Measurements from ENCODE around the gene MUC5AC.

MUC5AC gene

GRCh38 chr11:1116104-1116503 is 41.6 kb upstream of the MUC5AC start:
- no peak for DNase-seq (ENCODE audit: low read depth in 1 of 2, low spot score in 1 of 2)
- no peak for TF ChIP-seq JUND (IDR thresholded peaks at IDR 0.05; ENCODE audit: low read depth)
- in situ Hi-C loops (cut with HindIII; ENCODE audit: low pct_unique_long_range_greater_than_20kb, low sequenced_read_pairs) = no loop called here

DNA sequence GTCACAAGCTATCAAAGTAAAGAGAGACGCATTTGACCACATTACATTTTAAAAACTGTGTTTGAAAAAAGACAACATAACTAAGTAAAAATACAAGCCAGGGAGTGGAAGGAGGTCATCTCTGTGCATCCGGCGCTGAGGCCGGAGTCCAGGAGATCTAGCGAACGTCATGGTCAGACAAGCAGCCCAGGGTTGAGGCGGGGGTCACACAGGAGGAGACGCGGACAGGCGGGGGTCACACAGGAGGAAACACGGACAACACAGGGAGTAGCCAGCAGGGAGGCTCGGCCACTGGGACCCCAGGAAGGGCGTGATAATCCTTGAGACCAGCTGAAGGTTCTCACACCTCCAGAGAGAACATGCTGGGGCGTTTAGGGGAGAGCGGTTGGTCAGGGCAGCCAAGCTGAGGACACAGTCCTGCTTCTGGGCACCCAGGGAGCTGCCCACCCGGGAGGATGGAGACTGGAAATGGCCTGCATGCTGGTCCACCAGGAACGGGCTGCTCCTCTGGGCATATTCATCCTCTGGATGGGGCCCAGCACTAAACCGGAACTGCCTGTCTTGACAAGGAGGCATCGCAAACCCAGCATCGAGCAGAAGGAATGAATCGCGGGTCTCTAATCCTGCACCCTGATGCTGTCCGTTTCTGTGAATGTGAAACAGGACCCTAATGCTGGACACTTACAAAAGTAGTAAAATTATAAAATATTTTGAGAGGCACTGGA is 40.9 kb upstream of the MUC5AC start:
- TF ChIP-seq JUND (IDR thresholded peaks at IDR 0.05; ENCODE audit: low read depth) = no peak
- DNase-seq (ENCODE audit: low read depth in 1 of 2, low spot score in 1 of 2) = no peak
- in situ Hi-C loops (cut with HindIII; ENCODE audit: low pct_unique_long_range_greater_than_20kb, low sequenced_read_pairs) = no loop called here

- no peak for DNase-seq (ENCODE audit: low read depth in 1 of 2, low spot score in 1 of 2)
- no peak for TF ChIP-seq JUND (IDR thresholded peaks at IDR 0.05; ENCODE audit: low read depth)
- in situ Hi-C loops (cut with HindIII; ENCODE audit: low pct_unique_long_range_greater_than_20kb, low sequenced_read_pairs) = no loop called here
These were observed 39.8 kb upstream of the MUC5AC start for GRCh38 chr11:1117992-1118391.

GRCh38 chr11:1118755-1119603 is 38.8 kb upstream of the MUC5AC start:
- in situ Hi-C loops (cut with HindIII; ENCODE audit: low pct_unique_long_range_greater_than_20kb, low sequenced_read_pairs) = no loop called here
- no peak for TF ChIP-seq JUND (IDR thresholded peaks at IDR 0.05; ENCODE audit: low read depth)
- no peak for DNase-seq (ENCODE audit: low read depth in 1 of 2, low spot score in 1 of 2)

- in situ Hi-C loops (cut with HindIII; ENCODE audit: low pct_unique_long_range_greater_than_20kb, low sequenced_read_pairs) = no loop called here
- DNase-seq (ENCODE audit: low read depth in 1 of 2, low spot score in 1 of 2) = no peak
- TF ChIP-seq JUND (IDR thresholded peaks at IDR 0.05; ENCODE audit: low read depth) = no peak
These were observed 38.1 kb upstream of the MUC5AC start for GRCh38 chr11:1119604-1120146.

- TF ChIP-seq JUND (IDR thresholded peaks at IDR 0.05; ENCODE audit: low read depth) = no peak
- in situ Hi-C loops (cut with HindIII; ENCODE audit: low pct_unique_long_range_greater_than_20kb, low sequenced_read_pairs) = no loop called here
- DNase-seq (ENCODE audit: low read depth in 1 of 2, low spot score in 1 of 2) = no peak
These were observed 37.0 kb upstream of the MUC5AC start for GRCh38 chr11:1120532-1121330.

DNA sequence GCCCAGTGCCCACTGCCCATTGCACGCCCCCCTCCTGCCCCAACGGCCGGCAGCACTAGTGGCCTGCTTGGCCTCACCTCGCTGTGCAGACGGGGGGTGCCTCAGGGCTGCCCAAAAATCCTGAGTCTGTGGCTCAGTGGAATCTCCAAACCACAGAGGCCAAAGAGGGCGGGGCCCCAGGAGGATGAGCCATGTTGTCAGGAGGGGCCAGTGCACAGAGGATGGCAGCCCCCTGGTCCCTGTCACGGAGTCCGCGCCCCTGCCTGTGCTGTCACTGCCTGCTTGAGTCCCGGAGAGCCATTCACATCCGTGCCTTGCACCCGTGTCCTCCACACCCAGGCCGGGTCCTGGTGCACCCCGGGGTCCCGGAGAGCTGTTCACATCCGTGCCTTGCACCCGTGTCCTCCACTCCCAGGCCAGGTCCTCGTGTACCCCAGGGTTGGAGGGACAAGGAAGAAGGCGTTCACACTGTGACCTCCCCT is 36.4 kb upstream of the MUC5AC start:
- no peak for TF ChIP-seq JUND (IDR thresholded peaks at IDR 0.05; ENCODE audit: low read depth)
- in situ Hi-C loops (cut with HindIII; ENCODE audit: low pct_unique_long_range_greater_than_20kb, low sequenced_read_pairs) = no loop called here
- no peak for DNase-seq (ENCODE audit: low read depth in 1 of 2, low spot score in 1 of 2)

- no peak for TF ChIP-seq JUND (IDR thresholded peaks at IDR 0.05; ENCODE audit: low read depth)
- in situ Hi-C loops (cut with HindIII; ENCODE audit: low pct_unique_long_range_greater_than_20kb, low sequenced_read_pairs) = no loop called here
- DNase-seq (ENCODE audit: low read depth in 1 of 2, low spot score in 1 of 2) = no peak
These were observed 35.7 kb upstream of the MUC5AC start for GRCh38 chr11:1121813-1122663.

- in situ Hi-C loops (cut with HindIII; ENCODE audit: low pct_unique_long_range_greater_than_20kb, low sequenced_read_pairs) = no loop called here
- no peak for DNase-seq (ENCODE audit: low read depth in 1 of 2, low spot score in 1 of 2)
These were observed 35.1 kb upstream of the MUC5AC start for GRCh38 chr11:1122664-1123002.

GRCh38 chr11:1123970-1124369 is 33.8 kb upstream of the MUC5AC start:
- no peak for TF ChIP-seq JUND (IDR thresholded peaks at IDR 0.05; ENCODE audit: low read depth)
- no peak for DNase-seq (ENCODE audit: low read depth in 1 of 2, low spot score in 1 of 2)
- in situ Hi-C loops (cut with HindIII; ENCODE audit: low pct_unique_long_range_greater_than_20kb, low sequenced_read_pairs) = no loop called here

More at GRCh38 chr11:1122664-1123002, 35.1 kb upstream of the MUC5AC start:
- TF ChIP-seq JUND (IDR thresholded peaks at IDR 0.05; ENCODE audit: low read depth) = no peak

GRCh38 chr11:1125803-1126202 is 31.9 kb upstream of the MUC5AC start:
- in situ Hi-C loops (cut with HindIII; ENCODE audit: low pct_unique_long_range_greater_than_20kb, low sequenced_read_pairs) = no loop called here
- TF ChIP-seq JUND (IDR thresholded peaks at IDR 0.05; ENCODE audit: low read depth) = no peak
- no peak for DNase-seq (ENCODE audit: low read depth in 1 of 2, low spot score in 1 of 2)
